H1 (cell line): ENCODE results near the gene SLC35A2. TPM values are rescaled to one million over a fixed set of nuclear protein-coding genes. Genes with fewer than 3 reads are reported as not detected.

ENCODE experiments used
- CTCF ChIA-PET: fragments of 300-600 bp; sonication (Branson Sonifier 250); formaldehyde crosslinking; loops from one replicate; lab custom pipeline; 2021; ENCODE audit not compliant: partially characterized antibody; lab: Charles Lee
- POLR2A ChIA-PET: fragments of 300-600 bp; sonication (Branson Sonifier 250); formaldehyde crosslinking; loops from one replicate; lab custom pipeline; 2021; ENCODE audit warnings: inconsistent platforms; ENCODE audit not compliant: partially characterized antibody; lab: Charles Lee
- DNase-seq, 2 experiments: peaks; one replicate each; pipeline versions ENCODE4 v3.0.0 to v3.0.0-alpha.2; 2010 to 2022; ENCODE audit warnings: low spot score in 2 of 2, low read depth in 1 of 2, mixed read lengths in 1 of 2
- FAIRE-seq: peaks from 2 replicates; lab custom pipeline; 2011; peaks lifted over from hg19 to GRCh38; lab: Jason Lieb, UNC
- H2AFZ ChIP-seq: 2 replicates; pipeline ENCODE4 v1.8.1; 2012; ENCODE audit warnings: low read length, inconsistent platforms
- H2AK5ac ChIP-seq: 2 replicates; pipeline ENCODE4 v1.6.1; 2013; ENCODE audit warnings: low read depth, low read length
- H2BK120ac ChIP-seq: replicated peaks from 2 replicates; pipeline ENCODE3; 2013; ENCODE audit warnings: low read depth, low read length, inconsistent platforms
- H2BK12ac ChIP-seq: 2 replicates; pipeline ENCODE4 v1.6.1; 2013; ENCODE audit warnings: low read depth, low read length
- H2BK15ac ChIP-seq: 2 replicates; pipeline ENCODE4 v1.6.1; 2013; ENCODE audit warnings: low read length
- H2BK20ac ChIP-seq: 2 replicates; pipeline ENCODE4 v1.6.1; 2013; ENCODE audit warnings: low read length
- H2BK5ac ChIP-seq: 2 replicates; pipeline ENCODE4 v1.6.1; 2013; ENCODE audit warnings: low read depth, low read length
- H3K14ac ChIP-seq: 2 replicates; pipeline ENCODE4 v1.6.1; 2013; ENCODE audit warnings: inconsistent platforms; ENCODE audit not compliant: insufficient read length
- H3K18ac ChIP-seq: 2 replicates; pipeline ENCODE4 v1.6.1; 2013; ENCODE audit warnings: low read length; ENCODE audit errors: extremely low read depth
- H3K23ac ChIP-seq: 2 replicates; pipeline ENCODE4 v1.6.1; 2013; ENCODE audit warnings: inconsistent platforms; ENCODE audit not compliant: insufficient read length
- H3K23me2 ChIP-seq: 2 replicates; pipeline ENCODE4 v1.6.1; 2013; ENCODE audit warnings: low read depth, low read length
- H3K27ac ChIP-seq: 2 replicates; pipeline ENCODE4 v1.6.1; 2011; ENCODE audit warnings: low read depth, low read length, inconsistent platforms
- H3K27me3 ChIP-seq, 4 experiments: replicated peaks in 1 of 4; 1 replicate in 1 of 4; 2 replicates in 3 of 4; pipeline versions ENCODE4 v1.6.1 to v1.8.1; 2011 to 2013; ENCODE audit warnings: low read length in 3 of 4, mild to moderate bottlenecking in 3 of 4, inconsistent platforms in 2 of 4, mixed read lengths in 2 of 4, moderate library complexity in 1 of 4; ENCODE audit not compliant: control insufficient read depth in 3 of 4, insufficient read depth in 3 of 4; ENCODE audit errors: extremely low read depth in 1 of 4
- H3K36me3 ChIP-seq, 4 experiments: 2 replicates each; pipeline versions ENCODE4 v1.6.1 to v1.8.1; 2011 to 2013; ENCODE audit warnings: mild to moderate bottlenecking in 4 of 4, low read length in 3 of 4, moderate library complexity in 2 of 4, control low read depth in 1 of 4, inconsistent platforms in 1 of 4; ENCODE audit not compliant: insufficient read depth in 4 of 4, control insufficient read depth in 2 of 4
- H3K4ac ChIP-seq: replicated peaks from 2 replicates; pipeline ENCODE3; 2013; ENCODE audit warnings: low read length, low read depth, mixed read lengths, inconsistent platforms; ENCODE audit not compliant: insufficient read length
- H3K4me1 ChIP-seq, 4 experiments: replicated peaks in 1 of 4; 1 replicate in 1 of 4; 2 replicates in 3 of 4; pipeline versions ENCODE4 v1.6.1 to v1.8.1; 2011 to 2013; ENCODE audit warnings: low read length in 3 of 4, inconsistent platforms in 2 of 4, mixed read lengths in 1 of 4; ENCODE audit not compliant: insufficient read depth in 4 of 4, control insufficient read depth in 3 of 4
- H3K4me2 ChIP-seq, 2 experiments: 2 replicates each; pipeline versions ENCODE4 v1.6.1 to v1.8.1; 2011 to 2013; ENCODE audit warnings: low read depth in 2 of 2, low read length in 2 of 2, control low read depth in 1 of 2, inconsistent platforms in 1 of 2, mild to moderate bottlenecking in 1 of 2; ENCODE audit not compliant: insufficient read depth in 1 of 2
- H3K4me3 ChIP-seq, 4 experiments: fragments of 200-600, 300-600 bp in 1 of 4; sonication (generic), shearing (Covaris generic), sonication (Bioruptor Twin) in 1 of 4; 2 replicates each; pipeline versions ENCODE4 v1.5.1 to v1.8.1; 2011 to 2016; ENCODE audit warnings: low read length in 4 of 4, low read depth in 3 of 4, control low read depth in 2 of 4, inconsistent platforms in 2 of 4, mild to moderate bottlenecking in 2 of 4, mixed read lengths in 1 of 4, moderate library complexity in 1 of 4; ENCODE audit not compliant: insufficient read depth in 2 of 4; ENCODE audit errors: extremely low read depth in 1 of 4
- H3K56ac ChIP-seq: replicated peaks from 2 replicates; pipeline ENCODE3; 2013; ENCODE audit warnings: low read depth, mild to moderate bottlenecking, mixed read lengths, low read length, inconsistent platforms; ENCODE audit not compliant: insufficient read length
- H3K79me1 ChIP-seq: 2 replicates; pipeline ENCODE4 v1.6.1; 2013; ENCODE audit warnings: low read depth, low read length, control low read depth
- H3K79me2 ChIP-seq, 2 experiments: 2 replicates each; pipeline versions ENCODE4 v1.6.1 to v1.8.1; 2012 to 2013; ENCODE audit warnings: low read length in 2 of 2, mild to moderate bottlenecking in 2 of 2, inconsistent platforms in 1 of 2; ENCODE audit not compliant: insufficient read depth in 2 of 2, control insufficient read depth in 1 of 2
- H3K9ac ChIP-seq, 4 experiments: replicated peaks in 1 of 4; 1 replicate in 1 of 4; 2 replicates in 3 of 4; pipeline versions ENCODE4 v1.6.1 to v1.8.1; 2011 to 2013; ENCODE audit warnings: low read depth in 3 of 4, low read length in 3 of 4, control low read depth in 2 of 4, mild to moderate bottlenecking in 2 of 4, moderate library complexity in 2 of 4, inconsistent platforms in 1 of 4; ENCODE audit errors: extremely low read depth in 1 of 4
- H3K9me3 ChIP-seq, 2 experiments: 2 replicates each; pipeline versions ENCODE4 v1.6.1 to v1.8.1; 2012 to 2013; ENCODE audit warnings: mild to moderate bottlenecking in 2 of 2, moderate library complexity in 2 of 2, control low read depth in 1 of 2, inconsistent platforms in 1 of 2, low read depth in 1 of 2, low read length in 1 of 2, mixed read lengths in 1 of 2; ENCODE audit not compliant: insufficient read depth in 2 of 2
- H4K20me1 ChIP-seq, 2 experiments: replicated peaks in 1 of 2; 2 replicates each; pipeline versions ENCODE3 to v1.8.1; 2011 to 2013; ENCODE audit warnings: inconsistent platforms in 2 of 2, low read length in 2 of 2, mild to moderate bottlenecking in 1 of 2; ENCODE audit not compliant: insufficient read depth in 2 of 2, control insufficient read depth in 1 of 2
- H4K5ac ChIP-seq: 2 replicates; pipeline ENCODE4 v1.6.1; 2013; ENCODE audit warnings: low read length, low read depth, mixed read lengths, inconsistent platforms; ENCODE audit not compliant: insufficient read length
- H4K8ac ChIP-seq: 2 replicates; pipeline ENCODE4 v1.8.0; 2013; ENCODE audit warnings: mild to moderate bottlenecking, moderate library complexity, low read length, inconsistent platforms; ENCODE audit not compliant: insufficient read depth; ENCODE audit errors: extremely low read depth
- H4K91ac ChIP-seq: replicated peaks from 2 replicates; pipeline ENCODE3; 2013; ENCODE audit warnings: low read length, mixed read lengths, inconsistent platforms; ENCODE audit not compliant: insufficient read length
- SP1 ChIP-seq: IDR thresholded peaks from 2 replicates; pipeline ENCODE4 v1.6.1; 2011; ENCODE audit warnings: low read depth, low read length
- WGBS, 2 experiments: shearing (Covaris generic) in 1 of 2; methylation state at CpG; one replicate each; pipeline versions ENCODE4 v1.1.6 to v1.1.7; 2013 to 2015; ENCODE audit warnings: low lambda C conversion rate in 2 of 2, mixed read lengths in 2 of 2, inconsistent platforms in 1 of 2, low coverage in 1 of 2, missing lambda C conversion rate in 1 of 2; ENCODE audit not compliant: insufficient replicate concordance in 2 of 2, insufficient coverage in 1 of 2, insufficient read length in 1 of 2; ENCODE audit errors: extremely low coverage in 1 of 2, missing lambda C conversion rate in 1 of 2; 5-methylcytosine and 5-hydroxymethylcytosine counted together
- polyA plus RNA-seq, 7 experiments: library from polyadenylated mRNA; depleted of rRNA in 3 of 7; stranded (reverse) in 5 of 7; unstranded in 2 of 7; fragments of >200 nt in 5 of 7; fragments of 200-250 nt in 2 of 7; gene quantifications; 1 replicate in 5 of 7; 2 replicates in 1 of 7; 4 replicates in 1 of 7; pipeline versions ENCODE4 v1.2.1 to v1.2.3, GENCODE V29; 2011 to 2013; ENCODE audit warnings: missing spikeins in 2 of 7, mixed read lengths in 2 of 7
- total RNA-seq: library from RNA; stranded (reverse); fragmentation: NEBNext Ultra II Directional; extraction: Animal tissue kit (Norgen Biotek cat#: 25700); gene quantifications from 2 replicates; pipeline ENCODE4 v1.2.1, GENCODE V29; 2021

The SLC35A2 gene
- total and polyA plus RNA-seq, 2 of the 8 experiments (the other 6 are each of a cell fraction or from before 2014, with no cell fraction given) = 21.4 to 48.3 TPM

DNA sequence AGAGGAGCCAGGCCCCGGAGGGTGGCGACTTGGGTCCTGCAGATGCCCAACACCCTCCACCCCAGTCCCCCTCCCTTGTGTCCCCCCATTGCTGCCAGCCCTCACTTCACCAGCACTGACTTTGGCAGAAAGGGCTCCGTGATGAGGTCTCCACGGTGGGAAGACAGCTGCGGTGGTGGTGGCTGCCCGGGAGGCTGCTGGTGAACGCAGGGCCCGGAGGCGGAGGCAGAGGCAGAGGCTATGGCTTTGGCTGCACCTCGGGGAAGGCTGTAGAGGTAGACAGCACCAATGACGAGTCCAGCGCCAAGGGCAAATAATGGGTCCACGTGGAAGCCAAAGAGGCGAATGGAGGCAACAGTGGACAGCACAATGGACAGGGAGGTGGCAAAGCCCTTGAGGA lies 6.8 kb downstream of the SLC35A2 start:
- Histone ChIP-seq H3K4me2 (no peak overlapping the region), H3K9me3 (no peaks in the 10 kb centered on the region), H4K20me1 (peaks cover 0 to 1% of the 10 kb centered on the region in 2 experiments), H3K27ac (no peak overlapping the region)
- POLR2A ChIA-PET = interaction anchor here (0.6 to 30.9 kb wide), 7 partner anchors 7 to 52 kb away, joined by 3 to 572 read pairs (median 4); partner anchors contain the start of gene SLC35A2
- TF ChIP-seq SP1 = no peak
- TF ChIP-seq, all 59 proteins: peak for 0
- H2AFZ ChIP-seq = no peak overlapping the region
- H3K9ac ChIP-seq = no peak overlapping the region
- H2BK20ac ChIP-seq = no peak overlapping the region
- no peak overlapping the region for H2AK5ac ChIP-seq
- no peak overlapping the region for H2BK120ac ChIP-seq
- peaks cover 6 to 33% (median 16%) of the 10 kb centered on the region in 4 experiments; a peak in 6 of 8 replicates for H3K36me3 ChIP-seq
- DNase-seq (no peak), FAIRE-seq (no peak)
- no peak overlapping the region for H3K56ac ChIP-seq
- H3K14ac ChIP-seq = no peak overlapping the region
- H3K18ac ChIP-seq = no peak overlapping the region
- no peak overlapping the region for H4K8ac ChIP-seq
- CTCF ChIA-PET = interaction anchor here (0.6 to 1.0 kb wide), 3 partner anchors 12 to 123 kb away, joined by 3 to 4 read pairs (median 3); no protein-coding TSS in a partner anchor
- H3K23me2 ChIP-seq = no peaks in the 10 kb centered on the region
- no peak overlapping the region for H3K23ac ChIP-seq
- H2BK15ac ChIP-seq = no peak overlapping the region
- no peaks in the 10 kb centered on the region for H3K79me1 ChIP-seq
- WGBS, 2 experiments = 100% methylated on average over 2 of the region's 14 CpGs; no CpG with 5 or more reads in 1 of the 2 experiments
- no peaks in the 10 kb centered on the region for H3K27me3 ChIP-seq
- no peak overlapping the region for H2BK12ac ChIP-seq
- H3K4me1 ChIP-seq = peaks cover 0 to 3% (median 0%) of the 10 kb centered on the region in 4 experiments; a peak in 1 of 7 replicates
- peaks cover 0 to 2% of the 10 kb centered on the region in 2 experiments; a peak in 1 of 4 replicates for H3K79me2 ChIP-seq
- H2BK5ac ChIP-seq = no peak overlapping the region
- H4K91ac ChIP-seq = no peak overlapping the region
- H3K4ac ChIP-seq = no peak overlapping the region
- H3K4me3 ChIP-seq = no peak overlapping the region
- no peak overlapping the region for H4K5ac ChIP-seq
